HepG2 (cell line): Measurements from ENCODE around the gene COL18A1. TPM values are rescaled to one million over a fixed set of nuclear protein-coding genes. Genes with fewer than 3 reads are reported as not detected.

Source experiments
- ELF3 ChIP-seq: IDR thresholded peaks from 2 replicates; pipeline ENCODE4 v1.6.1; 2016; ENCODE audit warnings: missing genetic modification reagents, missing compliant biosample characterization
- KDM5B ChIP-seq: sonication (generic); formaldehyde crosslinking; IDR thresholded peaks from 2 replicates; pipeline ENCODE4 v1.4.0; 2020; ENCODE audit warnings: missing genetic modification reagents, mild to moderate bottlenecking, borderline replicate concordance
- RARG ChIP-seq: sonication (generic); formaldehyde crosslinking; IDR thresholded peaks from 2 replicates; pipeline ENCODE4 v1.4.0; 2020; ENCODE audit warnings: low read depth, mild to moderate bottlenecking, missing genetic modification reagents
- REXO4 ChIP-seq: sonication (generic); formaldehyde crosslinking; IDR thresholded peaks from 2 replicates; pipeline ENCODE4 v1.8.0; 2022; ENCODE audit warnings: missing genetic modification reagents, mild to moderate bottlenecking, borderline replicate concordance
- RXRB ChIP-seq: IDR thresholded peaks from 2 replicates; pipeline ENCODE4 v1.6.1; 2016; ENCODE audit warnings: borderline replicate concordance, missing genetic modification reagents, missing compliant biosample characterization
- SP1 ChIP-seq, 2 experiments: fragments of 450-650 bp in 1 of 2; sonication (generic) in 1 of 2; formaldehyde crosslinking in 1 of 2; IDR thresholded peaks; 2 replicates each; pipeline versions ENCODE4 v1.4.0 to v1.6.1; 2016 to 2020; ENCODE audit warnings: missing genetic modification reagents in 1 of 2
- SUZ12 ChIP-seq: fragments of 150-350 bp; IDR thresholded peaks from 2 replicates; pipeline ENCODE4 v1.6.1; 2014; ENCODE audit warnings: low read depth, low read length
- ZNF317 ChIP-seq: sonication (generic); formaldehyde crosslinking; IDR thresholded peaks from 2 replicates; pipeline ENCODE4 v1.5.0; 2020; ENCODE audit warnings: mild to moderate bottlenecking, missing genetic modification reagents
- ZNF460 ChIP-seq: sonication (generic); formaldehyde crosslinking; IDR thresholded peaks from 2 replicates; pipeline ENCODE4 v1.5.1; 2020; ENCODE audit warnings: missing genetic modification reagents, mild to moderate bottlenecking, borderline replicate concordance
- ZNF567 ChIP-seq: sonication (generic); formaldehyde crosslinking; IDR thresholded peaks from 2 replicates; pipeline ENCODE4 v1.8.1; 2023; ENCODE audit warnings: mild to moderate bottlenecking, missing genetic modification reagents, borderline replicate concordance
- ZNF570 ChIP-seq: sonication (generic); formaldehyde crosslinking; IDR thresholded peaks from 2 replicates; pipeline ENCODE4 v1.4.0; 2020; ENCODE audit warnings: mild to moderate bottlenecking, missing genetic modification reagents, borderline replicate concordance
- ZNF703 ChIP-seq: sonication (generic); formaldehyde crosslinking; IDR thresholded peaks from 2 replicates; pipeline ENCODE4 v1.5.1; 2020; ENCODE audit warnings: missing genetic modification reagents, mild to moderate bottlenecking, moderate library complexity, borderline replicate concordance
- polyA plus RNA-seq, 8 experiments: library from polyadenylated mRNA; depleted of rRNA in 3 of 8; stranded (reverse) in 7 of 8; unstranded in 1 of 8; fragments of >200 nt; fragmentation: Illumina TruSeq in 4 of 8; extraction: Trizol in 4 of 8; gene quantifications; 2 replicates each; pipeline versions ENCODE4 v1.2.1 to v1.2.3, GENCODE V29; 2011 to 2016; ENCODE audit warnings: low read depth in 4 of 8, missing spikeins in 1 of 8, mixed read lengths in 1 of 8; ENCODE audit not compliant: insufficient read depth in 1 of 8
- total RNA-seq, 5 experiments: library from RNA; depleted of rRNA; stranded (reverse); fragments of >200 nt; fragmentation: Illumina TruSeq; extraction: Trizol; gene quantifications; 2 replicates each; pipeline ENCODE4 v1.2.3, GENCODE V29; 2016; ENCODE audit warnings: low read depth in 1 of 5
- TF ChIP-seq, protein P1 (sequence below): sonication (generic); formaldehyde crosslinking; IDR thresholded peaks from 2 replicates; pipeline ENCODE4 v1.5.1; 2020; ENCODE audit warnings: mild to moderate bottlenecking, missing genetic modification reagents, moderate library complexity
- TF ChIP-seq, protein P2 (sequence below): sonication (generic); formaldehyde crosslinking; IDR thresholded peaks from 2 replicates; pipeline ENCODE4 v1.5.1; 2020; ENCODE audit warnings: missing genetic modification reagents, mild to moderate bottlenecking, borderline replicate concordance
- TF ChIP-seq, protein P3 (sequence below): sonication (generic); formaldehyde crosslinking; IDR thresholded peaks from 2 replicates; pipeline ENCODE4 v1.4.0; 2020; ENCODE audit warnings: mild to moderate bottlenecking, missing genetic modification reagents, borderline replicate concordance
- TF ChIP-seq, protein P4 (sequence below): IDR thresholded peaks from 2 replicates; pipeline ENCODE4 v1.6.1; 2016; ENCODE audit warnings: mild to moderate bottlenecking

COL18A1 gene
- total and polyA plus RNA-seq, 2 of the 13 experiments (the other 11 are each of a cell fraction or from before 2014, with no cell fraction given), result 79.0 to 102 TPM

DNA sequence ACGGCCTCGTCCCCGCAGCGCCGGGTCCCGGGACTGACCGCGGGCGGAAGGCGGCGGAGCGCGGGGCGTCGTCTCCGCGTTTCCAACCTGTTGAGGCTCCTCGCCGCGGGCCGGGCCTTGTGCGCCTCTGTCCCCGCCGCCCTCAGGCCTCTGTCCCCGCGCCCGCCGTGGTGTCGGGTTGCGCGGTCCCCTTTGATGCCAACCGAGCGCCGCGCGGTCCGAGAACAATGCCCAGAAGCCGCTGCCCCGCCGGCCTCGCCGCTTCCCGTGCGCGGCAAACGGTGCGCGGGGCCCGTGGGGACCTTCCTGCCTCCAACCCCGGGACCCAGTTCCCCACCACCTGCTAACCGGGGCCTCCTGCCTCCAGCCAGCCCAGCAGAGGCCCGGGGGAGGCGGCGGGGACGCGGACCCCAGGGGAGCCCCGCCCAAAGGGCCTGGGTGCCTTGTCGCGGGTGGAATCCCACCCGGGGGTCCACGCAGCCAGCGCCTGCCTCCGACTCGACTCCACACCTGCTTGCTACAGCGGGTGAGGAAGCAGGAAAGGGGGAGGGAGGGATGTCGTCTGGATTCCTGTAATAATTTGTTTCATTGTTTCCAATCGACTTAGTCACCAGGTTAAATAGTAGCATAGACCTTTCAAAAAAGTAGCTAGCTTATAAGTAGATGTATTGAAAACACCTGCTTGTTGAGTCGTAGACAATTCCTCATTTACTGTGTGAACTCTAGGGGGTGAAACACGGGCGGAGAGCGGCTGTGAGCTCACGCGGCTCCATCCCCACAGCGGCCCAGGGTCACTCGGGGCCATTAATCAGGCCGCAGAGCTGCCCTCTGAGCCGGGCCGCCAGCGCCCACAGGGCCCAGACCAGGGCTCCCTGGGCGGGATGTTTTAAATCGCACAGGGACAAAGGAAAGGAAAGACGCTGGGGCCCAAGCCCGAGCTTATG, 1.1 kb downstream of the COL18A1 start (continued):
- TF ChIP-seq, protein P1, sequence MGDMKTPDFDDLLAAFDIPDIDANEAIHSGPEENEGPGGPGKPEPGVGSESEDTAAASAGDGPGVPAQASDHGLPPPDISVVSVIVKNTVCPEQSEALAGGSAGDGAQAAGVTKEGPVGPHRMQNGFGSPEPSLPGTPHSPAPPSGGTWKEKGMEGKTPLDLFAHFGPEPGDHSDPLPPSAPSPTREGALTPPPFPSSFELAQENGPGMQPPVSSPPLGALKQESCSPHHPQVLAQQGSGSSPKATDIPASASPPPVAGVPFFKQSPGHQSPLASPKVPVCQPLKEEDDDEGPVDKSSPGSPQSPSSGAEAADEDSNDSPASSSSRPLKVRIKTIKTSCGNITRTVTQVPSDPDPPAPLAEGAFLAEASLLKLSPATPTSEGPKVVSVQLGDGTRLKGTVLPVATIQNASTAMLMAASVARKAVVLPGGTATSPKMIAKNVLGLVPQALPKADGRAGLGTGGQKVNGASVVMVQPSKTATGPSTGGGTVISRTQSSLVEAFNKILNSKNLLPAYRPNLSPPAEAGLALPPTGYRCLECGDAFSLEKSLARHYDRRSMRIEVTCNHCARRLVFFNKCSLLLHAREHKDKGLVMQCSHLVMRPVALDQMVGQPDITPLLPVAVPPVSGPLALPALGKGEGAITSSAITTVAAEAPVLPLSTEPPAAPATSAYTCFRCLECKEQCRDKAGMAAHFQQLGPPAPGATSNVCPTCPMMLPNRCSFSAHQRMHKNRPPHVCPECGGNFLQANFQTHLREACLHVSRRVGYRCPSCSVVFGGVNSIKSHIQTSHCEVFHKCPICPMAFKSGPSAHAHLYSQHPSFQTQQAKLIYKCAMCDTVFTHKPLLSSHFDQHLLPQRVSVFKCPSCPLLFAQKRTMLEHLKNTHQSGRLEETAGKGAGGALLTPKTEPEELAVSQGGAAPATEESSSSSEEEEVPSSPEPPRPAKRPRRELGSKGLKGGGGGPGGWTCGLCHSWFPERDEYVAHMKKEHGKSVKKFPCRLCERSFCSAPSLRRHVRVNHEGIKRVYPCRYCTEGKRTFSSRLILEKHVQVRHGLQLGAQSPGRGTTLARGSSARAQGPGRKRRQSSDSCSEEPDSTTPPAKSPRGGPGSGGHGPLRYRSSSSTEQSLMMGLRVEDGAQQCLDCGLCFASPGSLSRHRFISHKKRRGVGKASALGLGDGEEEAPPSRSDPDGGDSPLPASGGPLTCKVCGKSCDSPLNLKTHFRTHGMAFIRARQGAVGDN (CRISPR knock-in tag), result peak; percentile 73
- TF ChIP-seq KDM5B (CRISPR knock-in tag), result no peak
- no peak for TF ChIP-seq ZNF570 (CRISPR knock-in tag)
- no peak; the same call in 1 of the 2 replicates for TF ChIP-seq ELF3 (CRISPR knock-in tag)
- TF ChIP-seq RXRB (CRISPR knock-in tag), result 0 out of 2 replicates have a peak, but pooled peaks have one; percentile 25
- TF ChIP-seq, protein P2, sequence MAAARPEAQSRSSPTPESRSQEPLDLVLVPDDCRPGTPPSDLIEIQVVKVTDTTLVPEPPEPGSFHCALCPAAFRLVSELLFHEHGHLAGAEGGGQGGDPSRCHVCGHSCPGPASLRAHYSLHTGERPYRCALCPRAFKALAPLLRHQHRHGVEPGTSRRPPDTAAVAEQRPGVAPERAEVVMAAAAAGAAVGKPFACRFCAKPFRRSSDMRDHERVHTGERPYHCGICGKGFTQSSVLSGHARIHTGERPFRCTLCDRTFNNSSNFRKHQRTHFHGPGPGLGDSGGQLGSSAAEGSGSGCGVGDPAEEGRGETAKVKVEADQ (CRISPR knock-in tag), result 0 out of 2 replicates have a peak, but pooled peaks have one; percentile 23
- TF ChIP-seq ZNF567, result no peak
- TF ChIP-seq ZNF703, result no peak
- TF ChIP-seq RARG (CRISPR knock-in tag), result no peak
- no peak for TF ChIP-seq SUZ12
- TF ChIP-seq, protein P3, sequence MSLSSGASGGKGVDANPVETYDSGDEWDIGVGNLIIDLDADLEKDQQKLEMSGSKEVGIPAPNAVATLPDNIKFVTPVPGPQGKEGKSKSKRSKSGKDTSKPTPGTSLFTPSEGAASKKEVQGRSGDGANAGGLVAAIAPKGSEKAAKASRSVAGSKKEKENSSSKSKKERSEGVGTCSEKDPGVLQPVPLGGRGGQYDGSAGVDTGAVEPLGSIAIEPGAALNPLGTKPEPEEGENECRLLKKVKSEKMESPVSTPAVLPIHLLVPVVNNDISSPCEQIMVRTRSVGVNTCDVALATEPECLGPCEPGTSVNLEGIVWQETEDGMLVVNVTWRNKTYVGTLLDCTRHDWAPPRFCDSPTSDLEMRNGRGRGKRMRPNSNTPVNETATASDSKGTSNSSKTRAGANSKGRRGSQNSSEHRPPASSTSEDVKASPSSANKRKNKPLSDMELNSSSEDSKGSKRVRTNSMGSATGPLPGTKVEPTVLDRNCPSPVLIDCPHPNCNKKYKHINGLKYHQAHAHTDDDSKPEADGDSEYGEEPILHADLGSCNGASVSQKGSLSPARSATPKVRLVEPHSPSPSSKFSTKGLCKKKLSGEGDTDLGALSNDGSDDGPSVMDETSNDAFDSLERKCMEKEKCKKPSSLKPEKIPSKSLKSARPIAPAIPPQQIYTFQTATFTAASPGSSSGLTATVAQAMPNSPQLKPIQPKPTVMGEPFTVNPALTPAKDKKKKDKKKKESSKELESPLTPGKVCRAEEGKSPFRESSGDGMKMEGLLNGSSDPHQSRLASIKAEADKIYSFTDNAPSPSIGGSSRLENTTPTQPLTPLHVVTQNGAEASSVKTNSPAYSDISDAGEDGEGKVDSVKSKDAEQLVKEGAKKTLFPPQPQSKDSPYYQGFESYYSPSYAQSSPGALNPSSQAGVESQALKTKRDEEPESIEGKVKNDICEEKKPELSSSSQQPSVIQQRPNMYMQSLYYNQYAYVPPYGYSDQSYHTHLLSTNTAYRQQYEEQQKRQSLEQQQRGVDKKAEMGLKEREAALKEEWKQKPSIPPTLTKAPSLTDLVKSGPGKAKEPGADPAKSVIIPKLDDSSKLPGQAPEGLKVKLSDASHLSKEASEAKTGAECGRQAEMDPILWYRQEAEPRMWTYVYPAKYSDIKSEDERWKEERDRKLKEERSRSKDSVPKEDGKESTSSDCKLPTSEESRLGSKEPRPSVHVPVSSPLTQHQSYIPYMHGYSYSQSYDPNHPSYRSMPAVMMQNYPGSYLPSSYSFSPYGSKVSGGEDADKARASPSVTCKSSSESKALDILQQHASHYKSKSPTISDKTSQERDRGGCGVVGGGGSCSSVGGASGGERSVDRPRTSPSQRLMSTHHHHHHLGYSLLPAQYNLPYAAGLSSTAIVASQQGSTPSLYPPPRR (CRISPR knock-in tag), result 0 out of 2 replicates have a peak, but pooled peaks have one; percentile 18
- TF ChIP-seq SP1 (IDR thresholded peaks at IDR 0.05), result no peak
- peak; percentile 15; the same call in 1 of the 2 replicates for TF ChIP-seq SP1 (CRISPR knock-in tag; IDR thresholded peaks at IDR 0.05)
- TF ChIP-seq, protein P4, sequence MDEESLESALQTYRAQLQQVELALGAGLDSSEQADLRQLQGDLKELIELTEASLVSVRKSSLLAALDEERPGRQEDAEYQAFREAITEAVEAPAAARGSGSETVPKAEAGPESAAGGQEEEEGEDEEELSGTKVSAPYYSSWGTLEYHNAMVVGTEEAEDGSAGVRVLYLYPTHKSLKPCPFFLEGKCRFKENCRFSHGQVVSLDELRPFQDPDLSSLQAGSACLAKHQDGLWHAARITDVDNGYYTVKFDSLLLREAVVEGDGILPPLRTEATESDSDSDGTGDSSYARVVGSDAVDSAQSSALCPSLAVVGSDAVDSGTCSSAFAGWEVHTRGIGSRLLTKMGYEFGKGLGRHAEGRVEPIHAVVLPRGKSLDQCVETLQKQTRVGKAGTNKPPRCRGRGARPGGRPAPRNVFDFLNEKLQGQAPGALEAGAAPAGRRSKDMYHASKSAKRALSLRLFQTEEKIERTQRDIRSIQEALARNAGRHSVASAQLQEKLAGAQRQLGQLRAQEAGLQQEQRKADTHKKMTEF, result peak; percentile 42; the same call in 1 of the 2 replicates
- no peak for TF ChIP-seq ZNF460 (CRISPR knock-in tag)
- TF ChIP-seq REXO4 (CRISPR knock-in tag), result no peak
- TF ChIP-seq ZNF317, result no peak
